Smooth muscle cell (in vitro differentiated cells): ENCODE results near the gene INKA1. TPM values are rescaled to one million over a fixed set of nuclear protein-coding genes. Genes with fewer than 3 reads are reported as not detected.

ENCODE experiments used
- DNase-seq: peaks from one replicate; lab custom pipeline; 2025; ENCODE audit not compliant: unreplicated experiment; lab: John Stamatoyannopoulos, UW
- H2AFZ ChIP-seq: fragments of 200-600 bp; sonication (generic); 2 replicates; pipeline ENCODE4 v1.6.0; 2016; ENCODE audit warnings: antibody characterized with exemption, low read depth, mild to moderate bottlenecking
- H3F3A ChIP-seq: fragments of 200-600 bp; sonication (generic); 2 replicates; pipeline ENCODE4 v1.6.0; 2017; ENCODE audit warnings: antibody characterized with exemption, low read depth
- H3K27ac ChIP-seq: fragments of 200-600 bp; sonication (generic); 2 replicates; pipeline ENCODE4 v1.5.1; 2016; ENCODE audit warnings: low read depth, mild to moderate bottlenecking
- H3K27me3 ChIP-seq: fragments of 200-600 bp; sonication (generic); 2 replicates; pipeline ENCODE4 v1.6.1; 2016; ENCODE audit warnings: low read depth, mild to moderate bottlenecking
- H3K36me3 ChIP-seq: fragments of 200-600 bp; sonication (generic); 2 replicates; pipeline ENCODE4 v1.5.1; 2016; ENCODE audit warnings: low read depth
- H3K4me1 ChIP-seq: fragments of 200-600 bp; sonication (generic); 2 replicates; pipeline ENCODE4 v1.5.1; 2016; ENCODE audit warnings: low read depth
- H3K4me2 ChIP-seq: fragments of 200-600 bp; sonication (generic); 2 replicates; pipeline ENCODE4 v1.6.0; 2016; ENCODE audit warnings: mild to moderate bottlenecking
- H3K4me3 ChIP-seq: fragments of 200-600 bp; sonication (generic); 2 replicates; pipeline ENCODE4 v1.5.1; 2016; ENCODE audit warnings: mild to moderate bottlenecking
- H3K79me2 ChIP-seq: fragments of 200-600 bp; sonication (generic); 2 replicates; pipeline ENCODE4 v1.6.0; 2016; ENCODE audit warnings: low read depth, mild to moderate bottlenecking
- H3K9ac ChIP-seq: fragments of 200-600 bp; sonication (generic); 2 replicates; pipeline ENCODE4 v1.6.0; 2016; ENCODE audit warnings: low read depth
- H3K9me3 ChIP-seq: fragments of 200-600 bp; sonication (generic); replicated peaks from 2 replicates; pipeline ENCODE4 v1.5.1; 2016; ENCODE audit warnings: low read depth
- H4K20me1 ChIP-seq: fragments of 200-600 bp; sonication (generic); 2 replicates; pipeline ENCODE4 v1.6.0; 2016; ENCODE audit warnings: low read depth
- CTCF ChIP-seq: fragments of 200-600 bp; sonication (generic); IDR thresholded peaks from 2 replicates; pipeline ENCODE4 v1.5.1; 2017; ENCODE audit warnings: borderline replicate concordance, mild to moderate bottlenecking, antibody characterized with exemption; ENCODE audit not compliant: insufficient read depth, poor library complexity, severe bottlenecking
- WGBS: methylation state at CpG from one replicate; pipeline ENCODE4 v1.1.7; 2016; ENCODE audit warnings: low lambda C conversion rate; 5-methylcytosine and 5-hydroxymethylcytosine counted together
- polyA plus RNA-seq: library from polyadenylated mRNA; unstranded; fragments of >200 nt; fragmentation: Nextera tagmentation; extraction: Ambion mirVana; gene quantifications from 2 replicates; pipeline ENCODE4 v1.2.1, GENCODE V29; 2016
- total RNA-seq: library from RNA; depleted of rRNA; stranded (reverse); fragments of >200 nt; gene quantifications from 2 replicates; pipeline ENCODE4 v1.2.3, GENCODE V29; 2014

The INKA1 gene
- total and polyA plus RNA-seq, 2 experiments from 2014 or later, result 2.5 to 8.1 TPM

- no peaks in the 10 kb centered on the region for H3F3A ChIP-seq
- 92% methylated on average over 24 of the region's 24 CpGs for WGBS
- H3K27me3 ChIP-seq, result no peaks in the 10 kb centered on the region
- no peaks in the 10 kb centered on the region for H3K36me3 ChIP-seq
- H4K20me1 ChIP-seq, result no peaks in the 10 kb centered on the region
- H3K4me3 ChIP-seq, result no peak overlapping the region
- DNase-seq, result no peak
- H3K9me3 ChIP-seq, result no peaks in the 10 kb centered on the region
- TF ChIP-seq CTCF, result no peak
- H2AFZ ChIP-seq, result no peak overlapping the region
- H3K4me1 ChIP-seq, result no peaks in the 10 kb centered on the region
- no peak overlapping the region for H3K9ac ChIP-seq
- no peak overlapping the region for H3K4me2 ChIP-seq
- no peaks in the 10 kb centered on the region for H3K79me2 ChIP-seq
- no peak overlapping the region for H3K27ac ChIP-seq
Measured at GRCh38 chr3:49794926-49795905, 7.8 kb upstream of the INKA1 start.

- Histone ChIP-seq H3K9ac (peak overlapping the region; percentile 39), H2AFZ (no peak overlapping the region), H3K9me3 (no peaks in the 10 kb centered on the region), H3K36me3 (no peaks in the 10 kb centered on the region), H3K4me2 (no peak overlapping the region), H3K79me2 (no peaks in the 10 kb centered on the region), H3K4me3 (no peak overlapping the region), H3K4me1 (peaks cover 6% of the 10 kb centered on the region), H3F3A (no peaks in the 10 kb centered on the region), H3K27ac (peak overlapping the region; percentile 29), H4K20me1 (no peaks in the 10 kb centered on the region), H3K27me3 (no peaks in the 10 kb centered on the region)
- TF ChIP-seq CTCF, result no peak
- WGBS, result 83% methylated on average over 1 of the region's 1 CpG
- DNase-seq, result no peak
Measured at GRCh38 chr3:49799105-49799504, 4.0 kb upstream of the INKA1 start.

- Histone ChIP-seq H3K9me3 (no peaks in the 10 kb centered on the region), H3K4me1 (peaks cover 6% of the 10 kb centered on the region), H3K79me2 (no peaks in the 10 kb centered on the region), H3K4me3 (no peak within 1 kb of the TSS), H3K27me3 (no peaks in the 10 kb centered on the region), H3K4me2 (no peak within 1 kb of the TSS), H2AFZ (no peak within 1 kb of the TSS), H3F3A (no peaks in the 10 kb centered on the region), H4K20me1 (no peaks in the 10 kb centered on the region), H3K9ac (peak within 1 kb of the TSS; percentile 39), H3K36me3 (no peaks in the 10 kb centered on the region), H3K27ac (peak within 1 kb of the TSS; percentile 29)
- no peak for TF ChIP-seq CTCF
- 60% methylated on average over 4 of the region's 4 CpGs for WGBS
- no peak for DNase-seq
Measured at GRCh38 chr3:49799761-49800160, 3.3 kb upstream of the INKA1 start, which contains the start of gene CDHR4. TSS of gene CDHR4 (minus strand) at chr3:49799873. CDS start at chr3:49799812, 61 bp downstream.
